IPS-15b (cell line): ENCODE results near the gene MYO5A.

ENCODE experiments used
- H3K27me3 ChIP-seq: one replicate; pipeline ENCODE4 v1.6.1; 2013; ENCODE audit warnings: low read length; ENCODE audit not compliant: control insufficient read depth, insufficient read depth
- H3K36me3 ChIP-seq: one replicate; pipeline ENCODE4 v1.6.1; 2013; ENCODE audit warnings: low read length; ENCODE audit not compliant: control insufficient read depth, insufficient read depth
- H3K4me1 ChIP-seq: one replicate; pipeline ENCODE4 v1.6.1; 2013; ENCODE audit warnings: mild to moderate bottlenecking, low read length; ENCODE audit not compliant: control insufficient read depth, insufficient read depth
- H3K4me3 ChIP-seq: one replicate; pipeline ENCODE4 v1.5.1; 2013; ENCODE audit warnings: low read depth, low read length
- H3K9ac ChIP-seq: one replicate; pipeline ENCODE4 v1.6.1; 2013; ENCODE audit warnings: low read depth, mild to moderate bottlenecking, low read length
- H3K9me3 ChIP-seq: one replicate; pipeline ENCODE4 v1.6.1; 2013; ENCODE audit warnings: mild to moderate bottlenecking, low read length; ENCODE audit not compliant: control insufficient read depth, insufficient read depth

The MYO5A gene

GRCh38 chr15:52301265-52301847 is 227.3 kb downstream of the MYO5A start:
- Histone ChIP-seq H3K4me3 (no peak overlapping the region), H3K36me3 (no peaks in the 10 kb centered on the region), H3K27me3 (no peaks in the 10 kb centered on the region), H3K9ac (no peak overlapping the region), H3K9me3 (no peaks in the 10 kb centered on the region), H3K4me1 (peaks cover 8% of the 10 kb centered on the region)

- H3K9me3 ChIP-seq = no peaks in the 10 kb centered on the region
- peak within 1 kb of the TSS; percentile 79 for H3K4me3 ChIP-seq
- peaks cover 2% of the 10 kb centered on the region for H3K36me3 ChIP-seq
- no peaks in the 10 kb centered on the region for H3K4me1 ChIP-seq
- peaks cover 2% of the 10 kb centered on the region for H3K27me3 ChIP-seq
- peak within 1 kb of the TSS; percentile 65 for H3K9ac ChIP-seq
Observed at GRCh38 chr15:52295421-52296001, 233.2 kb downstream of the MYO5A start, which contains the start of gene MYO5C. Gene MYO5C (minus strand): TSS chr15:52295804. CDS start chr15:52295636, 168 bp downstream.

- H3K27me3 ChIP-seq = peaks cover 2% of the 10 kb centered on the region
- H3K4me1 ChIP-seq = no peaks in the 10 kb centered on the region
- H3K9me3 ChIP-seq = no peaks in the 10 kb centered on the region
- peaks cover 2% of the 10 kb centered on the region for H3K36me3 ChIP-seq
- H3K4me3 ChIP-seq = peak overlapping the region; percentile 79
- H3K9ac ChIP-seq = peak overlapping the region; percentile 65
Observed at GRCh38 chr15:52294881-52295420, 233.7 kb downstream of the MYO5A start.

GRCh38 chr15:52292780-52293392 is 235.8 kb downstream of the MYO5A start:
- peaks cover 2% of the 10 kb centered on the region for H3K27me3 ChIP-seq
- H3K9ac ChIP-seq = no peak overlapping the region
- H3K4me3 ChIP-seq = no peak overlapping the region
- H3K4me1 ChIP-seq = peaks cover 4% of the 10 kb centered on the region
- no peaks in the 10 kb centered on the region for H3K9me3 ChIP-seq
- H3K36me3 ChIP-seq = peaks cover 2% of the 10 kb centered on the region

- no peak overlapping the region for H3K9ac ChIP-seq
- peaks cover 2% of the 10 kb centered on the region for H3K27me3 ChIP-seq
- no peaks in the 10 kb centered on the region for H3K9me3 ChIP-seq
- H3K4me3 ChIP-seq = no peak overlapping the region
- H3K4me1 ChIP-seq = peaks cover 4% of the 10 kb centered on the region
- H3K36me3 ChIP-seq = peaks cover 2% of the 10 kb centered on the region
Observed at GRCh38 chr15:52291204-52291603, 237.5 kb downstream of the MYO5A start.

GRCh38 chr15:52290800-52291199 is 237.9 kb downstream of the MYO5A start:
- H3K27me3 ChIP-seq = peaks cover 2% of the 10 kb centered on the region
- no peak overlapping the region for H3K4me3 ChIP-seq
- no peaks in the 10 kb centered on the region for H3K9me3 ChIP-seq
- H3K9ac ChIP-seq = no peak overlapping the region
- peaks cover 2% of the 10 kb centered on the region for H3K36me3 ChIP-seq
- peaks cover 4% of the 10 kb centered on the region for H3K4me1 ChIP-seq

GRCh38 chr15:52290329-52290728 is 238.4 kb downstream of the MYO5A start:
- H3K36me3 ChIP-seq = peaks cover 2% of the 10 kb centered on the region
- H3K4me1 ChIP-seq = peaks cover 4% of the 10 kb centered on the region

GRCh38 chr15:52289629-52290081 is 239.0 kb downstream of the MYO5A start:
- H3K9ac ChIP-seq = no peak overlapping the region
- H3K27me3 ChIP-seq = peaks cover under 1% of the 10 kb centered on the region
- no peak overlapping the region for H3K4me3 ChIP-seq
- no peaks in the 10 kb centered on the region for H3K9me3 ChIP-seq
- peaks cover 4% of the 10 kb centered on the region for H3K4me1 ChIP-seq
- peaks cover 2% of the 10 kb centered on the region for H3K36me3 ChIP-seq

More at GRCh38 chr15:52290329-52290728, 238.4 kb downstream of the MYO5A start:
- Histone ChIP-seq H3K4me3 (no peak overlapping the region), H3K27me3 (peaks cover 2% of the 10 kb centered on the region), H3K9me3 (no peaks in the 10 kb centered on the region), H3K9ac (no peak overlapping the region)

- Histone ChIP-seq H3K9me3 (no peaks in the 10 kb centered on the region), H3K36me3 (peaks cover 2% of the 10 kb centered on the region), H3K4me3 (no peak overlapping the region), H3K27me3 (no peaks in the 10 kb centered on the region), H3K9ac (no peak overlapping the region), H3K4me1 (peaks cover 4% of the 10 kb centered on the region)
Observed at GRCh38 chr15:52288986-52289385, 239.7 kb downstream of the MYO5A start.

- Histone ChIP-seq H3K4me3 (no peak overlapping the region), H3K36me3 (peaks cover 2% of the 10 kb centered on the region), H3K9ac (no peak overlapping the region)
Observed at GRCh38 chr15:52288051-52288942, 240.4 kb downstream of the MYO5A start.

GRCh38 chr15:52287114-52287513 is 241.6 kb downstream of the MYO5A start:
- H3K4me3 ChIP-seq = no peak overlapping the region
- H3K9ac ChIP-seq = no peak overlapping the region
- no peaks in the 10 kb centered on the region for H3K9me3 ChIP-seq
- H3K4me1 ChIP-seq = peaks cover 4% of the 10 kb centered on the region
- H3K36me3 ChIP-seq = no peaks in the 10 kb centered on the region
- no peaks in the 10 kb centered on the region for H3K27me3 ChIP-seq

More at GRCh38 chr15:52288051-52288942, 240.4 kb downstream of the MYO5A start:
- Histone ChIP-seq H3K27me3 (no peaks in the 10 kb centered on the region), H3K4me1 (peaks cover 4% of the 10 kb centered on the region), H3K9me3 (no peaks in the 10 kb centered on the region)
